ENCODE measurements around the gene CLMP.

The CLMP gene

GRCh38 chr11:123033895-123034294 is 161.2 kb downstream of the CLMP start:
- no peak for DNase-seq (ENCODE audit: low read depth)
- no peak overlapping the region for H3K4me3 ChIP-seq (ENCODE audit: low read length)
- TF ChIP-seq CTCF (conservative IDR thresholded peaks at IDR 0.05; ENCODE audit: low read length) = peak; percentile 25

- DNase-seq (ENCODE audit: low read depth) = no peak
- no peak overlapping the region for H3K4me3 ChIP-seq (ENCODE audit: low read length)
- TF ChIP-seq CTCF (conservative IDR thresholded peaks at IDR 0.05; ENCODE audit: low read length) = no peak
Observed at GRCh38 chr11:123030517-123030916, 164.5 kb downstream of the CLMP start.

GRCh38 chr11:123020968-123021367 is 174.1 kb downstream of the CLMP start:
- peak; percentile 56 for DNase-seq (ENCODE audit: low read depth)
- peak; percentile 82 for TF ChIP-seq CTCF (conservative IDR thresholded peaks at IDR 0.05; ENCODE audit: low read length)
- H3K4me3 ChIP-seq (ENCODE audit: low read length) = no peak overlapping the region
